GM19452 (cell line): ENCODE measurements around the gene ACSL4.

Experiments used
- ATAC-seq: cut with Tn5 transposase; IDR thresholded peaks from one replicate; pipeline ENCODE4 v1.9.1; 2021; ENCODE audit not compliant: unreplicated experiment

ACSL4 gene

GRCh38 chrX:109619771-109620170, 113.3 kb downstream of the ACSL4 start:
- ATAC-seq: no peak

GRCh38 chrX:109614951-109615350, 118.1 kb downstream of the ACSL4 start:
- ATAC-seq: no peak

GRCh38 chrX:109601486-109601885, 131.6 kb downstream of the ACSL4 start:
- no peak for ATAC-seq

- no peak for ATAC-seq
These were observed 132.8 kb downstream of the ACSL4 start for GRCh38 chrX:109600237-109600651.

GRCh38 chrX:109596015-109596414, 137.0 kb downstream of the ACSL4 start:
- no peak for ATAC-seq
